Neural cell (in vitro differentiated cells): ENCODE measurements around the gene DLGAP4.

Source experiments
- CTCF ChIP-seq: fragments of 450-650 bp; IDR thresholded peaks from 2 replicates; pipeline ENCODE4 v1.5.1; 2014; ENCODE audit warnings: antibody characterized with exemption, mild to moderate bottlenecking, moderate library complexity; ENCODE audit not compliant: poor library complexity, severe bottlenecking
- EP300 ChIP-seq: fragments of 450-650 bp; conservative IDR thresholded peaks from 2 replicates; pipeline ENCODE4 v1.6.1; 2014; ENCODE audit warnings: antibody characterized with exemption, mild to moderate bottlenecking, moderate library complexity; ENCODE audit not compliant: poor library complexity, severe bottlenecking
- MXI1 ChIP-seq: fragments of 450-650 bp; conservative IDR thresholded peaks from 2 replicates; pipeline ENCODE4 v1.6.1; 2014; ENCODE audit warnings: antibody characterized with exemption, mild to moderate bottlenecking; ENCODE audit not compliant: poor library complexity, severe bottlenecking
- REST ChIP-seq: IDR thresholded peaks from 2 replicates; pipeline ENCODE4 v1.6.1; 2012; ENCODE audit warnings: borderline replicate concordance
- TAF1 ChIP-seq: IDR thresholded peaks from 2 replicates; pipeline ENCODE4 v1.6.1; 2012; ENCODE audit warnings: low read depth

GRCh38 chr20:36308353-36308752, 2.2 kb downstream of the DLGAP4 start:
- TF ChIP-seq EP300 (no peak), CTCF (no peak), TAF1 (no peak), REST (no peak), MXI1 (no peak)
